GM18499 (cell line): ENCODE results near the gene PELI1.
"Not testable (repeated sequence)": the region's sequence is repeated elsewhere in the genome, so short reads cannot be mapped to it uniquely, and the experiment has no call there.

Experiments used
- ATAC-seq: cut with Tn5 transposase; IDR thresholded peaks from one replicate; pipeline ENCODE4 v1.9.1; 2021; ENCODE audit warnings: moderate number of reproducible peaks; ENCODE audit not compliant: insufficient read depth, unreplicated experiment

PELI1 gene

GRCh38 chr2:64094663-64095382 is 49.4 kb downstream of the PELI1 start:
- no peak for ATAC-seq

- ATAC-seq, result no peak
These were observed 50.9 kb downstream of the PELI1 start for GRCh38 chr2:64093341-64093740.

- ATAC-seq, result no peak
These were observed 51.7 kb downstream of the PELI1 start for GRCh38 chr2:64092502-64092901.

DNA sequence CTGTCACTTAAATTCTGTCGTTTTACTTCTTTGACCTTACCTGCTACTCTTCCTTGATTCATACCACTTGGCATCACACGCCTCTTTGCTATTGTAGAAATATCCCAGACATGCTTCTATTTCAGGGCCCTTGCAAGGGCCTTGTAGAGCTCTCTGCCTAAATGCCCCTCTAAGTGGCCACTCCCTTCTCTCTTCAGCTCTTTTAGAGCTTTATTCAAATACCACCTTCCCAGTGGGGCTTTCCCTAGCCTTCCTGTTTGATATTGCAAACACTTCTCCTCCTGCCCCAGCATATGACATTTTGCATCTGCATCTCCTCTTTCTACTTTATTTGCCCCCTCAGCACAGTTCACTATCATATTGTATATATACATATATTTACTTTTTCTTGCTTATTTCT is 54.0 kb downstream of the PELI1 start:
- no peak for ATAC-seq

GRCh38 chr2:64086347-64087082 is 57.7 kb downstream of the PELI1 start:
- no peak for ATAC-seq

GRCh38 chr2:64085936-64086335 is 58.3 kb downstream of the PELI1 start:
- no peak for ATAC-seq

- ATAC-seq, result no peak
These were observed 63.2 kb downstream of the PELI1 start for GRCh38 chr2:64081046-64081445.

DNA sequence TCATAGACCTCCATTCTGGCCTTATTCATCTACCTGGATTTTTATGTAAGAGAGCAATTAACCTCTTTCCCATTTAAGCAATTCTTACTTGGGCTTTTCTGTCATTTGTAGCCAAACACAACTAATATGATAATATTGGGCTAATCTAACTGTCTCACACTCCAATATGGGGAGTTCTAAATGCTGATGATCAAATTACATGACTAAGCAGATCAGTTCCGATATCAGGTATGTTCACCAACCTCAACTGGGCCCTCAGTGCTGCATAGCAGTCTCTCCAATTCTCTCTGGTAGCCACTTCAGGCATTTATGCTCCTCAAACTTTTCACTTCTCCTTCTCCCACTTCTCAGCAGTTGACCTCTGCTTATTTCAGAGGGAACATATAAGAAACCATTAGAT is 64.0 kb downstream of the PELI1 start:
- no peak for ATAC-seq

DNA sequence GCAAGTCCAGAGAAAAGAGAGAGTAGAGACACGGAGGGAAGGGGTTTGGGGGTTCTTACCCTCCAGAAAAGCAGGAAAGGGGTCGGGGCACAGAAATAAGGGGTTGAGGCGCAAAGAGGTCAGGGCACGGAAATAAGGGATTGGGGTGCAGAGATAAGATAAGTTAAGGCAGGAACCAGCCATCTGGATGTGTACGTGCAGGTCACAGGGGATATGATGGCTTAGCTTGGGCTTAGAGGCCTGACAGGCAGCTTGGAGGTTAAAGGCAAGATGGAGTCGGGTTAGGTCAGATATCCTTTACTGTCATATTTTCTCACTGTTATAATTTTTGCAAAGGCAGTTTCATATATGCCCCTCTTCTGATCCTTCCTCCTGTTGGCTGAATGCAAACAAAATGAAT is 64.5 kb downstream of the PELI1 start:
- ATAC-seq, result not testable (repeated sequence)

DNA sequence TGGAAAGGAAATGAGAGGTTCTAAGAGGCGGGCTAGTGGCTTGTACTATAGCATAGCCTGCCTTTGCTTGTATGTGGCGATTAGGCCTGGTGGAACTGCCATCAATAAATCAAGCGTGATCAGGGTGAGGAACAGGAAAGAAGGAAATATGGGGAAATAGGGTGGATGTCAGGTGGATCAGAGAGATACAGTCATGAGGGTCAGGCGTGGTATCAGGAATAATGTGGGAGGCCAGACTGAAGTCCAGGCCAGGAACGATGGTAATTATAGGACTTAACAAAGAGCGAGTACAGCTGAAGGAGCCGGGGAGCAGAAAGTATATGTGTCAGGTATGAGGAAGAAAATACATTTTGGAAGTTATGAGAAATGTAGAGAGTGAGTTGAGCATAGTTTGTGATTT is 67.4 kb downstream of the PELI1 start:
- not testable (repeated sequence) for ATAC-seq

DNA sequence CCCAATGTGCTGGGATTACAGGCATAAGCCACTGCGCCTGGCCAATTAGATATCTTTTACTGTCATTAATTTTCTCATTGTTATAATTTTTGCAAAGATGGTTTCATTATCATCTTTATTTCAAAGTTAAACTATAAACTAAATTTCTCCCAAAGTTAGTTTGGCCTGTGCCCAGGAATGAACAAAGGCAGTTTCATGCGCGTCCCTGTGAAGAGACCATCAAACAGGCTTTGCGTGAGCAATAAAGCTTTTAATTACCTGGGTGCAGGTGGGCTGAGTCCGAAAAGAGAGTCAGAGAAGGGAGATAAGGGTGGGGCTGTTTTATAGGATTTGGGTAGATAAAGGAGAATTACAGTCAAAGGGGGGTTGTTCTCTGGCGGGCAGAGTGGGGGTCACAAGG is 69.6 kb downstream of the PELI1 start:
- not testable (repeated sequence) for ATAC-seq

GRCh38 chr2:64067326-64067725 is 76.9 kb downstream of the PELI1 start:
- ATAC-seq, result no peak

- ATAC-seq, result no peak
These were observed 78.7 kb downstream of the PELI1 start for GRCh38 chr2:64065516-64065915.

DNA sequence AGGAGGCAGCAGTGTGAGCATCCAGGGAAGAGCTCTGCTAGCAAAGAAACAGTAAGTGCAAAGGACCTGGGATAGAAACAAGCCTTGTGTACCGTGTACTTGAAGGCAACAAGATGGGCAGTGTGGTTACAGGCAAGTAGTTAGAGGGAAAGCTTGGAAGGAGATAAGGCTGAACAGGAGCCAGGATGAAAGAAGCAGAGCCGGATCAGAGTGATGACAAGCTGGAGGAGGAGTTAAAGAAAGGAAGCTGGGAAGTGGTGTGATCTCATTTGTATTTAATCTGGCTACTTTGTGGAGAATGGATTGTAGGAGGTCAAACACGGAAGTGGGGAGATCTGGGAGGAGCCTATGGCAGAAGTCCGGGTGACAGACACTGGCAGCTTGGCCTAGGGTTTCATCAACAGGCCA is 80.3 kb downstream of the PELI1 start:
- ATAC-seq, result no peak

GRCh38 chr2:64063454-64063853 is 80.8 kb downstream of the PELI1 start:
- ATAC-seq, result no peak

DNA sequence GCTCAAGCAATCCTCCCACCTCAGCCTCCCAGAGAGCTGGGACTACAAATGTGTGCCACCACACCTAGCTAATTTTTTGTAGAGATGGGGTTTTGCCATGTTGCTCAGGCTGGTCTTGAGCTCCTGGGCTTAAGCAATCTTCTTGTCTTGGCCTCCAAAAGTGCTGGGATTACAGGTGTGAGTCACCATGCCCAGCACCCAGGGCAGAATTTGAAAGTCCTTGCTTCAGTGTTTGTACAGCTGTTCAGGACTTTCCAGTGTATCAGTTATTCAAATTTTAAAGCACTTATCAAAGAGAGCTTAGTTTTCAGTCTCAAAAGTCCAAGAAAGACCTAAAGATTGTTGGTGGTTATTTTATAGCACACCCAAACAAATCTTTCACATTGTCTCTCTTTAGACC is 81.4 kb downstream of the PELI1 start:
- ATAC-seq, result no peak

- no peak for ATAC-seq
These were observed 85.0 kb downstream of the PELI1 start for GRCh38 chr2:64059270-64059669.

GRCh38 chr2:64056021-64056420 is 88.2 kb downstream of the PELI1 start:
- ATAC-seq, result no peak

- no peak for ATAC-seq
These were observed 89.9 kb downstream of the PELI1 start for GRCh38 chr2:64054161-64054915.

DNA sequence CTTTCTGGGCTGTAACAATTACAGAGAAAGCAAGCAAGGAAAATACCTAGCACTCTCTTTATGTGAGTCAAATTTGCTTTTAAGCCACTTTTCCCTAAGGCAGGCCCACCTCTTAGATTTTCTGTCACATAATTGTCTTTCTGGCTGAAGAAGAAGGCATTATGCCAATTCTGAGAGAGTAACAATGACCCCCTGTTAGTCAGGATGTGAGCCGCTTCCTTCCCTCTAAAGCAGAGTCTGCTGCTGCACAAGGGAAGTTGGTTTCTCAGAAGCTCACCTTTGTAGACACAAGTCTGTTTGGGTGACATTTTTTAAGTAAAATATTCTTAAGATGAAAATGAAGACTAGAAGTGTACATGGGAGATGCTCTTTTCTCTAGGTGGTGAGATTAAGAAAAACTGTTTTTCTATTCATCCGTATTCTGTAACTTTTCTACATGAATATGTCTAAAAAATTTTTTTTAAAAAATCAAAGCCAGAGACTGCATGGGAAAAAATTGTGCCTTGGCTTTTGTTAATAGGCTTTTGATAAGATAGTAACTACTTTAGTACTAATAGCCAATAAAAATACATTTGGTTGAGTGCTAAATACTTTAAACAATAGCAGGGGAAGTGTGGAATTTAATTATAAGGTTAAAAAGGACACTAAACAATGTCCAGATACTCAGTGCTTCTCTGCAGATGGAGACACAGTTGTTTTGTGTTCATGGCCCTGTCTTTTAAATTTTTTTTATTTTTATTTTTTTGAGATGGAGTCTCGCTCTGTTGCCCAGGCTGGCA is 91.6 kb downstream of the PELI1 start:
- ATAC-seq, result no peak
